ENCODE measurements around the gene OTX2. TPM values are rescaled to one million over a fixed set of nuclear protein-coding genes. Genes with fewer than 3 reads are reported as not detected.

The OTX2 gene
- not detected in 2 replicates for total RNA-seq

DNA sequence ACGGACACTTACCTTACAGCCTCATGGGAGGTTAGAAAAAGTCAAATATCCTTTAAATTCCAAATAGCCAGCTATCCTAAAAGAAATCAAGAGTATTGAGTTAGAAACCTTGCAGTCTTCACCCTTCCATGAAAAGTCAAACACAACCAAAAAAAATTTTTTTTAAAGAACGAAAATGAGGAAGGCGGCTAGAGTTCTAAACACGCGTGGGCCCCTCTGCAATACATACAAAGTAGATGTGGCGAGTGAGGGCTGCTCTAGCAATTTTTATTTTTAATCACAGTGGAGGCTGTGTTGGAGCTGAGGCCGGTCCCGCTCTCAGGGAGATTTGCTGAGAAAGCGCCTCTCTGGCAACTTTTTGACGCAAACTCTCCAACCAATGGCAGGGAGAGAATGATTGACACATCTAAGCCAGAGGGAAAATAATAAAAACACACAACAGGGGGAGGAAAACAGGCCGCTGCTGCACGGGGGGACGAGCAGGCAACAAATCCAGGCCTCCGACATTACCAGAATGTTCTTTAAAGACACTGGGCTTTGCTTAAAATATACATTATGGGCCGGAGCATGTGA is at the start of gene OTX2:
Gene OTX2 (minus strand): TSS at position 333 of the 573 bp plus-strand sequence. CDS start 5,023 bp downstream, outside the sequence.
- no peak for DNase-seq

GRCh38 chr14:56858422-56858821 is 48.1 kb upstream of the OTX2 start:
- DNase-seq, result no peak

DNA sequence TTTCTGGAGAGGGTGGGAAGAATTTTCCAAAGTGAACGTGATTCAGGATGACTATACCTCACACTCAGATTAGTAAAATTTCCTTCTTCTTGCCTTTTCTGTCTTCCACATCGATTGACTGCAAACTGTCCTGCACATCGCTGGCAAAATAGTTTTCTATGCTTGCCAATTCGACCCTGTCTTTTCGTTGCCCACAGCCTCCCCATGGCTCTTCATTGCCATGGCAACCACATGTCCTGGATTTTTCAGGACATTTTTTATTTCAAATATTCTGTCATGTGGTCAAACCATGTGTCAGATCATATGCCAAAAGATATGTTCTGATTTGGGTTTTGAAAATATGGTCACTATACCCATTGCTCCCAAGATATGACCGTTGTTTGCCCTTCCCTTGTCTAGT is 46.9 kb upstream of the OTX2 start:
- DNase-seq, result no peak

GRCh38 chr14:56855891-56856461 is 45.7 kb upstream of the OTX2 start:
- no peak for DNase-seq

DNA sequence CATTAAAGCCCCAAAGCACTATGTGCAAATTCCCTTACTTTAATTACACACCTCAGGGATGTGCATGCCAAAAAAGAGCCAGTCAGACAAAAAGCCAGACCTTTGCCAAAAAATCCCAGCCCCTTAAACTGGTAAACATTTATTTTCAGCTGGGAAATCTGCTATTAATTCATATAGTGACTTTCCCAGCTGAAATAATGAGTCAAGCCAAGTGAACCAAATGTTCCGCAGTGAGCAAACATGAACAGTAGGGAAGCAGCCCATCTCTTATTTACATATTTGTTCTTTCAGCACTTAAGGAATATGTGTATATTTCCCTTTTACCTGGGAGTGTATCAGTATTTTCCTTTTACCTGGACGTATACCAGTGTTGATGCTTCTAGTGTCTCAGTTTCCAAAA is 44.0 kb upstream of the OTX2 start:
- DNase-seq, result no peak

GRCh38 chr14:56846970-56847930 is 37.0 kb upstream of the OTX2 start:
- no peak for DNase-seq

GRCh38 chr14:56844406-56845002 is 34.2 kb upstream of the OTX2 start:
- peak; percentile 12 for DNase-seq

GRCh38 chr14:56841611-56842010 is 31.3 kb upstream of the OTX2 start:
- no peak for DNase-seq

GRCh38 chr14:56840221-56840620 is 29.9 kb upstream of the OTX2 start:
- DNase-seq, result no peak

- DNase-seq, result no peak
Measured at GRCh38 chr14:56829151-56829550, 18.9 kb upstream of the OTX2 start.

DNA sequence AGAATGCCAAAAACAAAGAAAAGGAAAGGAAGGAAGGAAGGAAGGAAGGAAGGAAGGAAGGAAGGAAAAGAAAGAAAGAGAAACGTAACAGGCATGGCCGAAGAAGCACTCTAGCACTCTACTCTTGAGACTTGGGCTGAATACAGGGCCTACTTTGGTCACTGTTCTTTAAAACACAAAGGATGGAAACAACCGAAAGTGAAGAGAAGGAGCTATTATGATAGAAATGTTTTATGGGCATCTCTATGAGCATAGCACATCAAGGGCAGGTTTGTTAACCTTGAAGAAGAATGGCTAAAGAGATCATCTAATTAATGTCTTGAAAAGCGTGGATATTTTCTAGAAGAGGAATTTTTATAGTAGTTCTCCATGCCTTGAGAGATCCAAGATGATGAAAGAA is 15.9 kb upstream of the OTX2 start:
- no peak for DNase-seq

DNA sequence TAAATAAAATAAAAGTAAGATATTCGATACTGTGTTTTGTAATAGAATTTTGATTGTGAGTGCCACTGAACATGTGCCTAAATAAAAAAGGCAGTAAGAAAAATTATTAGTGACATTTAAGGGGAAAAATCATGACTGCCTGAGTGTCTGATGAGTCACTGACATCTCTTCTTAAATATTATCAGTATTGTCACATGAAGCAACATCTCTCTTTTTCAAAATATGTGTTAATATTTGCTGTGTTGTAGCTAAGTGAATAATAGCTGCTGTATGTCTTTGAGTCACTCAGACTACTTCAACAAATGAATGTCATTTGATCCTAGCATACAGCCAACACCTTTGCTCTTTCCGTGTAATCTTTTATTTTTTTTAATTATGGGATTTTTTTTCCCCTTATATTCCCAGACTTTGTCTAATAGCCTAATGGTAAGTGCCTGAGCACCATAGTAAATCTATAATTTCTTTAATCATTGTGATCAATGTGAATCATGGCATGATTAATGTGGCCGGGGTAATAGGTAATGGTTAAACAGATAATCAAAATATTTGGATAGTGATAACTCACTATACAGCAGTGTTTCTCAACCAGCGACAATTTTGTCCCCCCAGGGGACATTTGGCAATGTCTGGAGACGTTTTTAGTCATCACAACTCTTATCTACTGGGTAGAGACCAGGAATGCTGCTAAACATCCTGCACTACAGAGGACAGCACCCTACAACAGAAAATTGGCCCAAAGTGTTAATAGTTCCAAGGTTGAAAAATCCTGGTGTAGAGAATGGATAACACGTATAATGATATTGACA is 11.7 kb upstream of the OTX2 start:
- DNase-seq, result no peak

DNA sequence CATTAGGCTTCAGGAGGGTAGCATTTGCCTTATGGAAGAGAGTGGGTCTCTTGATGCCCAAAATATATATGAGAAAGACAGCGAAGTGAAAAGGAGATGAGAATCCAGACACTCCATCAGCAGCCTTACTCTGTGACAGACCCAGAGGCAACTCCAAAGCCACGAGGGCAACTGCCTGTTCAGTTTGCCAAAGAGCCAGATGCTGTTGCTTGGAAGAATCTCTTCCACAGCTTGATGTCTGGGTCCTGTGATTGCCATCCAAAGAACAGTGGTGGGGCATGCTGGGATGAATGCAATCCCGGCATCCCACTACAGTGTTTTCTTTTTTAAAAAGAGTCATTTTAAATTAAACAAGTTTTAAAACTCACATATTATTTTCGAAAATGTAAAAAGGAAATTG is 10.9 kb upstream of the OTX2 start:
- DNase-seq, result no peak

- DNase-seq, result no peak
Measured at GRCh38 chr14:56817396-56817921, 7.2 kb upstream of the OTX2 start.

- DNase-seq, result no peak
Measured at GRCh38 chr14:56816574-56817391, 6.5 kb upstream of the OTX2 start.

GRCh38 chr14:56815745-56816144 is 5.5 kb upstream of the OTX2 start:
- DNase-seq, result no peak

GRCh38 chr14:56814969-56815700 is 4.9 kb upstream of the OTX2 start:
- no peak for DNase-seq

DNA sequence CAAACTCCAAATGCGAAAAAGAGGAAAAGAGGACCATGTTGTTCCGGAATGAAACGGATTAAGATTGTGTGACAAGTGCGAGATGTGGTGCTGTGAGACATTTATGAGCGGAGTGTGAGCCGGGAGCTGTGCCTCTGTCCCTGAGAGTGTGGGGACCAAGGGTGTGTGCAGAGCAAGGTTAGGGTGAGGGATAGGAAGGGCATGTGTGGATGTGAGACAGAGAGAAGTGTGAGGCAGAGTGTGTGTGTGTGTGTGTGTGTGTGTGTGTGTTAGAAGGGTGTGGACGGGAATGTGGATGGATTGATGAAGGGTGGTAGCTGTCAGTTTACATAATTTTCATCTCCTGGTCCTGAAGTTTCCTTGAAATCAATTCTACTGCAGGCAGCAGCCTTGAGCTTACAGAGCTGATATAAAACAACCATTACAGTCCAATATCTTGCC is 4.3 kb upstream of the OTX2 start:
- DNase-seq, result no peak

DNA sequence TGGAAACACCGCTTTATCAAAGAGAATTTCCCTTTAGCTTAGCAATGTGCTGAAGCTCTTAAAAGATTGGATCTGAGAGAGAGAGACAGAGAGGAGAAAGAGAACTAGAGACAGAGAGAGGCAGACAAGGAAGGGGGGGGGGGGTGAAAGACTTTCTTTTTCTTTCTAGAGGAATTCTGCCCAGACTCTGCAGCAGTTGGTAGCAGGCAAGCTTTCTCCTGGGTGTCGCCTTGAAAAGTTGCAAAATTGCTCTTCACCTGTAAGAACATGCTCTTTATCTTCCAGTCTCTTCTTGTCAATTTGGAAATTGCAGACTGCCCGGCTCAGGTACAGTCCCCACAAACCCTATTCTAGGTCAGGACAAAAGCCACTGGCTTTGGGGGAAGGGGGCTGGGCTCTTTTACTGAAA is 2.9 kb upstream of the OTX2 start:
- no peak for DNase-seq

- no peak for DNase-seq
Measured at GRCh38 chr14:56812364-56813141, 2.3 kb upstream of the OTX2 start.
